HUES6 (cell line): ENCODE results near the gene HIKESHI.

Experiments
- H3K27ac ChIP-seq: 2 replicates; pipeline ENCODE4 v1.7.0; 2013; ENCODE audit warnings: low read depth, mild to moderate bottlenecking, low read length, inconsistent platforms
- H3K27me3 ChIP-seq: 2 replicates; pipeline ENCODE4 v1.6.1; 2013; ENCODE audit warnings: low read length; ENCODE audit not compliant: control insufficient read depth, insufficient read depth
- H3K36me3 ChIP-seq: 2 replicates; pipeline ENCODE4 v1.6.1; 2013; ENCODE audit warnings: low read length; ENCODE audit not compliant: control insufficient read depth, insufficient read depth
- H3K4me1 ChIP-seq: 2 replicates; pipeline ENCODE4 v1.6.1; 2013; ENCODE audit warnings: low read length; ENCODE audit not compliant: control insufficient read depth, insufficient read depth
- H3K4me3 ChIP-seq: 2 replicates; pipeline ENCODE4 v1.5.1; 2013; ENCODE audit warnings: low read depth, low read length
- H3K9ac ChIP-seq: one replicate; pipeline ENCODE4 v1.6.1; 2013; ENCODE audit warnings: mild to moderate bottlenecking, low read length
- H3K9me3 ChIP-seq: 2 replicates; pipeline ENCODE4 v1.6.1; 2013; ENCODE audit warnings: low read depth, low read length; ENCODE audit not compliant: control insufficient read depth, insufficient read depth

The HIKESHI gene

DNA sequence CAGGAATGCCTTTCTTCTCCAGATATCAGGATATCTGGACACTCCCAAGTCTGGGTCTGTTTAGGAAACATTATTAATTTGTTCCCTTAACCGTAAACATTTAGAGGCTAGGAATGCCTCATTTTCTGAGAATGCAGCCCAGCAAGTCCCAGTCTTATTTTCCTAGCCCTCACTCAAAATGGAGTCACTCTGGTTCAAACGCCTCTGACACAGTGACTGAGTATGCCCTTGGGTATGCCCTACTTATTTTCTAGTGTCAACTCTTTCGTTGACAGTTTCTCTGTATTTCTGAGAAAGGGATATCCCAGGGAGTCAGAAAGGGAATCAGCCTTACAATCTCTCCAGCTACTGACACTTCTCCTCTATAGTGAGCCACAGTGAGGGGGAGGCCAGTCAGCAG is 56.7 kb downstream of the HIKESHI start:
- no peak overlapping the region for H3K4me3 ChIP-seq
- peaks cover 11% of the 10 kb centered on the region; the same call in 1 of the 2 replicates for H3K4me1 ChIP-seq
- H3K9ac ChIP-seq, result no peak overlapping the region
- no peak overlapping the region for H3K27ac ChIP-seq
- H3K9me3 ChIP-seq, result peaks cover 1% of the 10 kb centered on the region; the same call in 1 of the 2 replicates
- H3K27me3 ChIP-seq, result no peaks in the 10 kb centered on the region
- no peaks in the 10 kb centered on the region for H3K36me3 ChIP-seq

DNA sequence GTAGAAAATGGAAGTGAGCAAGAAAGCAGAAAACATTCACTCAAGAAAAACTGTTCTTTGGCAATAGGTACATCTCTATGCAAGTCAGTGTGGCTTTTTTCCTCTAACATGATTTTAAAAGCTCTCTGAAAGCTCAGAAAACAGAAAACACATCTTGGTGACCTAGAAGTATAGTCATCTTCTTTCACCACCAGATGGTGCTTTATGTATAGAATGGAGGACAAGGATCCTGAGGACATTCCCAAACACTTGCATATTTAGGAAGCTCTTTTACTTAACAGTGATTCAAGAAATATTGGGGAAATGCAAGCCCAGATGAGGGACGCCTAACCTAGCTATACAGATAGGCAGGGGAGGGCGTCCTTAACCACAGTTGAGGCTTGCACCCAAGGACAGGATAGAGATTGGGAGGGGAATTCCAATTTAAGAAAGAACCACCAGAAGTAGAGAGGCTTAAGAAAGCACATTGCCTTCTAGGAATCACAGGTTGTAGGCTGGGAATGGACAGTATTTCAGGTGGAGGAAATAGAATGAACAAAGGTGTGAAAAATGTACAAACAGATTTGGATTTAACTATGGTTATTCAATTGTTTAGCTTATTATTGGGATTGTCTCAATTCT is 58.8 kb downstream of the HIKESHI start:
- Histone ChIP-seq H3K27ac (no peak overlapping the region), H3K9ac (no peak overlapping the region), H3K27me3 (no peaks in the 10 kb centered on the region), H3K9me3 (peaks cover 4% of the 10 kb centered on the region; the same call in 1 of the 2 replicates), H3K36me3 (no peaks in the 10 kb centered on the region), H3K4me3 (no peak overlapping the region), H3K4me1 (peaks cover 11% of the 10 kb centered on the region; the same call in 1 of the 2 replicates)

DNA sequence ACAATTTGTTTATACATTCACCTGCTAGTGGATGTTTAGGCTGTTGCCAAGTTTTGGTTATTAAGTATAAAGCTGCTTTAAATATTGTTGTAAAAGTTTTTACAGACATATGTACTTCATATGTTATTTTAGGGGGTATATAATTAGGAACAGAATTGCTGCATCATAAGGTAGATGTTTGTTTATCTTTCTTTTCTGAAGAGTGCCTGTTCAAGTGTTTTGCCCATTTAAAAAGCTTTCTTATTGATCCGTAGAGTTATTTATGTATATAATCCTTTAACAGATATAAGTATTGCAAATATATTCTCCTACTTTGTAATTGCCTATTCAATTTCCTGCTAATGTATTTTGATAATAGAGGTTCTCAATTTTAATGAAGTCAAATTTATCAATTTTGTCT is 61.4 kb downstream of the HIKESHI start:
- H3K9ac ChIP-seq, result no peak overlapping the region
- H3K27ac ChIP-seq, result no peak overlapping the region
- no peaks in the 10 kb centered on the region for H3K27me3 ChIP-seq
- 0 out of 2 replicates have a peak, but pooled peaks cover 3% of the 10 kb centered on the region for H3K4me1 ChIP-seq
- peaks cover 4% of the 10 kb centered on the region; the same call in 1 of the 2 replicates for H3K9me3 ChIP-seq
- H3K4me3 ChIP-seq, result no peak overlapping the region
- H3K36me3 ChIP-seq, result no peaks in the 10 kb centered on the region

DNA sequence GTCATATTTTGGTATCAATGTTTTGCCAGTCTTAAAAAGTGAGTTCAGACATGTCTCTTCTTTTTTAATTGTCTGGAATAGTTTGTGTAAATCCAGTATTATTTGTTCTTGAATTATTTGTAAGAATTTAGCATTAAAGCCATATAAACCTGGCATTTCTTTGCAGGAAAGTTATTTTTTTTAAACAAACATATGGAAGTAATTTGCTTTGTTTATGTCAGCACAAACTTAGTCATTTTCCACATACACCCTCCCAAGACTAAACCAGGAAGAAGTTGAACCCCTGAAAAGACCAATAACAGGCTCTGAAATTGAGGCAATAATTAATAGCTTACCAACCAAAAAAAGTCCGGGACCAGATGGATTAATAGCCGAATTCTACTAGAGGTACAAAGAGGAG is 63.5 kb downstream of the HIKESHI start:
- no peak overlapping the region for H3K27ac ChIP-seq
- H3K27me3 ChIP-seq, result no peaks in the 10 kb centered on the region
- H3K9ac ChIP-seq, result no peak overlapping the region
- H3K36me3 ChIP-seq, result no peaks in the 10 kb centered on the region
- H3K9me3 ChIP-seq, result peaks cover 4% of the 10 kb centered on the region; the same call in 1 of the 2 replicates
- no peak overlapping the region for H3K4me3 ChIP-seq
- H3K4me1 ChIP-seq, result no peaks in the 10 kb centered on the region

DNA sequence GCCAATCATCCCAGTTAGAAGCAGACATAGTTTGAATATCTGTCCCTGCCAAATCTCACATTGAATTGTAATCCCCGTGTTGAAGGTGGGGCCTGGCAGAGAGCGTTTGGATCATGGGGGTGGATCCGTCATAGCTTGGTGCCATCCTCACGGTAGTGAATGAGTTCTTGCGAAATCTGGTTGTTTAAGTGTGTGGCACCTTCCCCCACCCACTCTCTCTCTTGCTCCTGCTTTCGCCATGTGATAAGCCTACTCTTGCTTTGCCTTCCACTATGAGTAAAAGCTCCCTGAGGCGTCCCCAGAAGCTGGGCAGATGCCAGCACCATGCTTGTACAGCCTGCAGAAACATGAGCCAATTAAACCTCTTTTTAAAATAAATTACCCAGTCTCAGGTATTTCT is 67.6 kb downstream of the HIKESHI start:
- Histone ChIP-seq H3K27me3 (no peaks in the 10 kb centered on the region), H3K36me3 (no peaks in the 10 kb centered on the region), H3K4me3 (no peak overlapping the region), H3K9me3 (peaks cover 11% of the 10 kb centered on the region; the same call in 1 of the 2 replicates), H3K27ac (no peak overlapping the region), H3K9ac (no peak overlapping the region), H3K4me1 (no peaks in the 10 kb centered on the region)

DNA sequence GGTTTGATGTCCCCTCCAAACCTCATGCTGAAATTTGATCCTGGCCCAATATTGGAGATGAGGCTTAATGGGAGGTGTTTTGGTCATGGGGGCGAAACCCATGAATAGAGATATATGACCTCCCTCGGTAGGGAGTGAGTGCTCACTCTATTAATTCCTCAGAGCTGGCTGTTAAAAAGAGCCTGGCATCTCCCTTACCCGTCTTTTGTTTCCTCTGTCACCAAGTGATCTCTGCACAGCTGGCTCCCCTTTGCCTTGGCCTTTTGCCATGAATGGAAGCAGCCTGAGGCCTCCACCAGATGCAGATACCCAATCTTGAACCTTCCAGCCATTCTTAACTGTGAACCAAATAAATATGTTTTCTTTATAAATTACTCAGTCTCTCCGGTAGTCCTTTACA is 68.1 kb downstream of the HIKESHI start:
- Histone ChIP-seq H3K27ac (no peak overlapping the region), H3K9ac (no peak overlapping the region), H3K4me1 (no peaks in the 10 kb centered on the region), H3K27me3 (no peaks in the 10 kb centered on the region), H3K4me3 (no peak overlapping the region), H3K36me3 (no peaks in the 10 kb centered on the region), H3K9me3 (peaks cover 11% of the 10 kb centered on the region; the same call in 1 of the 2 replicates)

DNA sequence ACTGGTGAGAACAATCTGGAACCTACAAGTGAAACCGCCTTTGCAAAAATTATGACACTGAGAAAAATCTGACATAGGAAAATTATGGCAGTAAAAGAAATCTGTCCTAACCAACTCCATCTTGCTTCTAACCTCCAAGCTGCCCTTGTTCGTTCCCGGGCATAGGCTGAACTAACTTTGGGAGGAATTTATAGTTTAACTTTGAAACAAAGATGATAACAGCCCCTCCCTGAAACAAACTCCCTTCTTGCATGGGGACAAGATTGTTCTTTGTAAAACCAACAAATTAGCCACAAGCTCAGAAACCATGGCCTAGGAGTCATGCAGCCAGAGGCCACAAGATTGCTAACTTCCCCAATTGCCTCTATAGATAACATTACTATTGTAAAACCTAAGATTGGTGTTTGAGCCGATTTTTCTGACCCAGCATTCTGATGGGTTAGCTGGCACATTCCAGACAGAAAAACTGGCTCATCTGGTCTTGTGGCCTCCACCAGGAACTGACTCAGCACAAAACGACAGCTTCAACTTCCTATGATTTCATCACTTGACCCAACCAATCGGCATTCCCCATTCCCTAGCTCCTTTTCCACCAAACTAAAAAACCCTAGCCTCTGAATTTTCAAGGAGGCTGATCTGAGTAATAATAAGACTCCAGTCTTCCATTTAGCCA is 69.0 kb downstream of the HIKESHI start:
- no peak overlapping the region for H3K4me3 ChIP-seq
- no peaks in the 10 kb centered on the region for H3K4me1 ChIP-seq
- no peak overlapping the region for H3K9ac ChIP-seq
- H3K36me3 ChIP-seq, result no peaks in the 10 kb centered on the region
- peaks cover 11% of the 10 kb centered on the region; the same call in 1 of the 2 replicates for H3K9me3 ChIP-seq
- H3K27me3 ChIP-seq, result no peaks in the 10 kb centered on the region
- H3K27ac ChIP-seq, result no peak overlapping the region

DNA sequence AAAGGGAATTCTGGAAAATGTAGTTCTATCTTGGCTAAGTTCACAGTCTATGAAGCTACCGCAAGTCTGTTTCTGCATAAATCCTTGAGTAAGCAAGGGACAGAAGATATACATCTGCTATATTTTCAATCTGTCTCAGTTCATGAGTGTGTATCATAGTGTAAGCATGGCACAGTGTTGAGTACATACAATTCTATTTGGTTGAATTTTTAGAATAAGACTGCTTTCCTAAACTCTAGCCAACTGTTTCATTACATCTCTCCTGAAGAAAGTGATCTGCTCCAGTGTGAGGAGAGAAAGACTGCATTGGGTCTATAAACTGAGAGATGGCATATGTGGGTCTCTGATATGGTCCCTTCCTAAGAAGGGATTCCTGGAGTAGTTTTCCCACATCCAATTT is 70.0 kb downstream of the HIKESHI start:
- H3K27me3 ChIP-seq, result no peaks in the 10 kb centered on the region
- peaks cover 11% of the 10 kb centered on the region for H3K9me3 ChIP-seq
- H3K4me1 ChIP-seq, result no peaks in the 10 kb centered on the region
- no peak overlapping the region for H3K9ac ChIP-seq
- no peak overlapping the region for H3K27ac ChIP-seq
- no peaks in the 10 kb centered on the region for H3K36me3 ChIP-seq
- no peak overlapping the region for H3K4me3 ChIP-seq

DNA sequence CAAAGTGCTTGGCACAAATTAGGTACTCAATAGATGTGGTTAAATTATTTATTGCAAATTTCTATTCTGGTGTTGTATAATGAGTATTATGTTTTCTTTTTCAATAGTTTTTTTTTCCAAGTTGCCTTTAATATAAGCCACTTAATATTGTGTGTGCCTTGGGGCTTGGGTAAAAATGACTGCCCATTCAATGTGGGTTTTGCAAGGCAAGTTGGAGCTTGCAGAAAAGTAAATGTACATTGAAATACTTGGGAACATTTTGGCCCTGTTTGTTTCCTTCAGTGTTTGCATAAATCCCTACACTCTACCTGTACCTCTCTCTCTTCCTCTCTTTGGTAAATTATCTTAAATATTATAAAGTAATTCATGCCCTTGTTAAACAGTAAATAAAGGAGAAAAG is 70.5 kb downstream of the HIKESHI start:
- no peaks in the 10 kb centered on the region for H3K4me1 ChIP-seq
- H3K27ac ChIP-seq, result no peak overlapping the region
- no peak overlapping the region for H3K9ac ChIP-seq
- no peak overlapping the region for H3K4me3 ChIP-seq
- H3K9me3 ChIP-seq, result peaks cover 11% of the 10 kb centered on the region
- H3K27me3 ChIP-seq, result no peaks in the 10 kb centered on the region
- no peaks in the 10 kb centered on the region for H3K36me3 ChIP-seq

DNA sequence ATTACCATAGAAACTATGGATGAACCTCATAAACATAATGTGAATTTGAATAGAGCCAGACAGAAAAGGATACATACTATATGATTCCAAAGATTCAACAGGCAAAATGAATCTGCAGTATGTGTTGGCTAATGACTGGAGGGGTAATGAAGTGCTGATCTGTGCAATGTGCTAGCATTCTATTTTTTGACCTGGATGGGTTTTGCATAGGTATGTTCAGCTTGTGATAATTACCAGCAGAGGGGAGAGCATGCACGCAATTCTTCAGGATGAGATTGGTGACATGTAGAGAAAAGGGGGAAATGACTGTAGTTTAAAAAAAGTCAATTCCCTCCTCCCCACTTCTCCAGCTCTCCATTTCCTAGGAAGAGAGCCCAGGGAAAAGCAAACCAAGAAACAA is 72.0 kb downstream of the HIKESHI start:
- peak overlapping the region; percentile 46 for H3K4me3 ChIP-seq
- H3K4me1 ChIP-seq, result no peaks in the 10 kb centered on the region
- no peaks in the 10 kb centered on the region for H3K27me3 ChIP-seq
- peaks cover 11% of the 10 kb centered on the region for H3K9me3 ChIP-seq
- H3K9ac ChIP-seq, result no peak overlapping the region
- H3K27ac ChIP-seq, result no peak overlapping the region
- H3K36me3 ChIP-seq, result no peaks in the 10 kb centered on the region

DNA sequence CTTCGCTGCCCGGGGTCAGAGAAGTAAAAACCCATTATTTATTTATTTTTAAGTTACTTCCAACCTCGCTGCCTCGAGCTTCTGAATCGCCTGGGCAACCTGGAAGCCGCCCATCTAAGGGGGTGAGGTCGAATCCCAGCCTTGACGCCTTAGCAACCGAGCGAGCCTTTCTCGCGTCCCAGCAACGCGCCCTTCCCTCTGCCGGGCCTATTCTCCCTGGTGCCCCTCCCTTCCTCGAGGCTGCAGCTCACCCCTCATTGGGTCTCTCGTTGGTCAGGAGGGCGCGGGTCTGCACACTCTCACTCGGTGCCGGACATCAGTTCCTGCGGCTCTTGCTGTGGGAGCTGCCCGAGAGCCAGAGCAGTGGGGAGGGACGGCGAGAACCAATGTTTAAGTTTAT is 72.5 kb downstream of the HIKESHI start, which contains the start of gene CCDC81:
Gene CCDC81 (plus strand): TSS at position 302 of the 400 bp plus-strand sequence. CDS start 277 bp downstream, outside the sequence.
- Histone ChIP-seq H3K4me1 (no peaks in the 10 kb centered on the region), H3K4me3 (peak within 1 kb of the TSS; percentile 46), H3K27ac (no peak within 1 kb of the TSS), H3K36me3 (no peaks in the 10 kb centered on the region), H3K9me3 (peaks cover 11% of the 10 kb centered on the region), H3K9ac (no peak within 1 kb of the TSS), H3K27me3 (no peaks in the 10 kb centered on the region)
